Measurements from ENCODE around the gene ITPKC. TPM values are rescaled to one million over a fixed set of nuclear protein-coding genes. Genes with fewer than 3 reads are reported as not detected.

Gene ITPKC
- total and polyA plus RNA-seq, 10 of the 15 experiments (the other 5 are each of a cell fraction or from before 2014, with no cell fraction given): 0.03 to 6.4 (median 3.5) TPM

DNA sequence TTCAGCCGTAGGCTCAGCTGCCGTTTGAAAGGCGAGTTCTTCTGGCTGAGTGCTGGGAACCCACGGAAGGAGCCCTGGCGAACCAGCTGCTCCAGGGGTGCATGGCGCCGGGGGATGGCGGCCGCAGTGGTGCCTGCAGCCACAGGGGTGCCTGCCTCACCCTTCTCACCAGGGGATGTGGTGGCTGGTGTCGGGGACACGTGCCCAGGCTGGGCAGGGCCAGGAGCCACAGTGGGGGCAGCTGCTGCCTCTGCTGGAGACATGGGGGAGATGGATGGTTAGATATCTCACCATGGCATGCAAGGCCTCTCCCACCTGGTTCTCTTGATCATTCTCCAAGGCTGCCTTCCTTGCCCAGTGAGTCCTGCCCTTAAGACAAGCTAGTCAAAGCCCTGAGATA is 43.5 kb upstream of the ITPKC start:
- no peak for FAIRE-seq
- Histone ChIP-seq H3K79me2 (ENCODE audit: control insufficient read depth, insufficient read depth, low read length) (no peaks in the 10 kb centered on the region), H3K4me1 (ENCODE audit: control insufficient read depth, insufficient read depth, low read length) (no peaks in the 10 kb centered on the region), H3K4me2 (ENCODE audit: control insufficient read depth, insufficient read depth) (no peak overlapping the region), H3K9me3 (replicated peaks; ENCODE audit: control insufficient read depth, insufficient read depth, low read length) (peaks cover 5% of the 10 kb centered on the region; the same call in 2 of the 3 replicates), H3K4me3 (no peak overlapping the region), H3K9ac (ENCODE audit: control insufficient read depth, insufficient read depth, low read length) (no peak overlapping the region), H3K27ac (ENCODE audit: control insufficient read depth, insufficient read depth) (no peak overlapping the region), H4K20me1 (ENCODE audit: control insufficient read depth, insufficient read depth) (no peaks in the 10 kb centered on the region), H3K27me3 (replicated peaks in 1 of 2; ENCODE audit: control insufficient read depth in 2 of 2, insufficient read depth in 2 of 2, low read length in 1 of 2) (no peaks in the 10 kb centered on the region), H3K36me3 (ENCODE audit: control insufficient read depth in 2 of 2, insufficient read depth in 2 of 2, low read length in 1 of 2) (peaks cover 2 to 8% of the 10 kb centered on the region in 2 experiments; a peak in 2 of 4 replicates), H2AFZ (ENCODE audit: control insufficient read depth, low read depth, low read length) (no peak overlapping the region)
- CTCF ChIA-PET: no interaction called here
- WGBS (ENCODE audit: insufficient coverage, insufficient replicate concordance, low lambda C conversion rate, missing lambda C conversion rate): 81% methylated on average over 11 of the region's 11 CpGs
- intact Hi-C loops (cut with micrococcal nuclease; ENCODE audit: unreplicated experiment) (no loop called here), in situ Hi-C loops (cut with MboI) (no loop called here)
- RAD21 ChIA-PET (ENCODE audit: unreplicated experiment): no interaction called here
- SMC1A ChIA-PET (ENCODE audit: uncharacterized antibody, unreplicated experiment): no interaction called here
- no peak for DNase-seq (ENCODE audit: low read depth, low spot score)
- BruUV-seq (replicated peaks): no TSS peak
- no peak for ATAC-seq
- POLR2A ChIA-PET: interaction anchor here (0.5 kb wide), 1 partner anchor 221 kb away, joined by 7 read pairs; no protein-coding TSS in a partner anchor
- TF ChIP-seq BMI1 (IDR thresholded peaks at IDR 0.05; ENCODE audit: borderline replicate concordance) (no peak), ZSCAN29 (IDR thresholded peaks at IDR 0.05) (no peak), KLF5 (IDR thresholded peaks at IDR 0.05; ENCODE audit: partially characterized antibody) (no peak), TCF12 (IDR thresholded peaks at IDR 0.05; ENCODE audit: low read depth, low read length) (no peak), NBN (IDR thresholded peaks at IDR 0.05) (no peak)

- RAD21 ChIA-PET (ENCODE audit: unreplicated experiment): no interaction called here
- H3K4me3 ChIP-seq: no peak overlapping the region
- TF ChIP-seq ZBED1 (IDR thresholded peaks at IDR 0.05; ENCODE audit: borderline replicate concordance) (no peak), ZNF622 (IDR thresholded peaks at IDR 0.05) (no peak), NBN (IDR thresholded peaks at IDR 0.05) (no peak), TBL1XR1 (IDR thresholded peaks at IDR 0.05; ENCODE audit: low read depth, low read length) (no peak)
- TF ChIP-seq, protein P1, sequence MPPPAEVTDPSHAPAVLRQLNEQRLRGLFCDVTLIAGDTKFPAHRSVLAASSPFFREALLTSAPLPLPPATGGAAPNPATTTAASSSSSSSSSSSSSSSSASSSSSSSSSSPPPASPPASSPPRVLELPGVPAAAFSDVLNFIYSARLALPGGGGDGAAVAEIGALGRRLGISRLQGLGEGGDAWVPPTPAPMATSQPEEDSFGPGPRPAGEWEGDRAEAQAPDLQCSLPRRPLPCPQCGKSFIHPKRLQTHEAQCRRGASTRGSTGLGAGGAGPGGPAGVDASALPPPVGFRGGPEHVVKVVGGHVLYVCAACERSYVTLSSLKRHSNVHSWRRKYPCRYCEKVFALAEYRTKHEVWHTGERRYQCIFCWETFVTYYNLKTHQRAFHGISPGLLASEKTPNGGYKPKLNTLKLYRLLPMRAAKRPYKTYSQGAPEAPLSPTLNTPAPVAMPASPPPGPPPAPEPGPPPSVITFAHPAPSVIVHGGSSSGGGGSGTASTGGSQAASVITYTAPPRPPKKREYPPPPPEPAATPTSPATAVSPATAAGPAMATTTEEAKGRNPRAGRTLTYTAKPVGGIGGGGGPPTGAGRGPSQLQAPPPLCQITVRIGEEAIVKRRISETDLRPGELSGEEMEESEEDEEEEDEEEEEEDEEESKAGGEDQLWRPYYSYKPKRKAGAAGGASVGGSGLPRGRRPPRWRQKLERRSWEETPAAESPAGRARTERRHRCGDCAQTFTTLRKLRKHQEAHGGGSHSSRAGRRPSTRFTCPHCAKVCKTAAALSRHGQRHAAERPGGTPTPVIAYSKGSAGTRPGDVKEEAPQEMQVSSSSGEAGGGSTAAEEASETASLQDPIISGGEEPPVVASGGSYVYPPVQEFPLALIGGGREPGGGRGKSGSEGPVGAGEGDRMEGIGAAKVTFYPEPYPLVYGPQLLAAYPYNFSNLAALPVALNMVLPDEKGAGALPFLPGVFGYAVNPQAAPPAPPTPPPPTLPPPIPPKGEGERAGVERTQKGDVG (CRISPR knock-in tag; IDR thresholded peaks at IDR 0.05): no peak
- TF ChIP-seq, protein P2, sequence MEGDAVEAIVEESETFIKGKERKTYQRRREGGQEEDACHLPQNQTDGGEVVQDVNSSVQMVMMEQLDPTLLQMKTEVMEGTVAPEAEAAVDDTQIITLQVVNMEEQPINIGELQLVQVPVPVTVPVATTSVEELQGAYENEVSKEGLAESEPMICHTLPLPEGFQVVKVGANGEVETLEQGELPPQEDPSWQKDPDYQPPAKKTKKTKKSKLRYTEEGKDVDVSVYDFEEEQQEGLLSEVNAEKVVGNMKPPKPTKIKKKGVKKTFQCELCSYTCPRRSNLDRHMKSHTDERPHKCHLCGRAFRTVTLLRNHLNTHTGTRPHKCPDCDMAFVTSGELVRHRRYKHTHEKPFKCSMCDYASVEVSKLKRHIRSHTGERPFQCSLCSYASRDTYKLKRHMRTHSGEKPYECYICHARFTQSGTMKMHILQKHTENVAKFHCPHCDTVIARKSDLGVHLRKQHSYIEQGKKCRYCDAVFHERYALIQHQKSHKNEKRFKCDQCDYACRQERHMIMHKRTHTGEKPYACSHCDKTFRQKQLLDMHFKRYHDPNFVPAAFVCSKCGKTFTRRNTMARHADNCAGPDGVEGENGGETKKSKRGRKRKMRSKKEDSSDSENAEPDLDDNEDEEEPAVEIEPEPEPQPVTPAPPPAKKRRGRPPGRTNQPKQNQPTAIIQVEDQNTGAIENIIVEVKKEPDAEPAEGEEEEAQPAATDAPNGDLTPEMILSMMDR (IDR thresholded peaks at IDR 0.05 in 2 of 3, conservative IDR thresholded peaks at IDR 0.05 in 1 of 3; ENCODE audit: control insufficient read depth in 2 of 3, extremely low read depth in 1 of 3, insufficient read depth in 1 of 3, low read depth in 3 of 3, low read length in 3 of 3): no peak
- TF ChIP-seq, protein P3, sequence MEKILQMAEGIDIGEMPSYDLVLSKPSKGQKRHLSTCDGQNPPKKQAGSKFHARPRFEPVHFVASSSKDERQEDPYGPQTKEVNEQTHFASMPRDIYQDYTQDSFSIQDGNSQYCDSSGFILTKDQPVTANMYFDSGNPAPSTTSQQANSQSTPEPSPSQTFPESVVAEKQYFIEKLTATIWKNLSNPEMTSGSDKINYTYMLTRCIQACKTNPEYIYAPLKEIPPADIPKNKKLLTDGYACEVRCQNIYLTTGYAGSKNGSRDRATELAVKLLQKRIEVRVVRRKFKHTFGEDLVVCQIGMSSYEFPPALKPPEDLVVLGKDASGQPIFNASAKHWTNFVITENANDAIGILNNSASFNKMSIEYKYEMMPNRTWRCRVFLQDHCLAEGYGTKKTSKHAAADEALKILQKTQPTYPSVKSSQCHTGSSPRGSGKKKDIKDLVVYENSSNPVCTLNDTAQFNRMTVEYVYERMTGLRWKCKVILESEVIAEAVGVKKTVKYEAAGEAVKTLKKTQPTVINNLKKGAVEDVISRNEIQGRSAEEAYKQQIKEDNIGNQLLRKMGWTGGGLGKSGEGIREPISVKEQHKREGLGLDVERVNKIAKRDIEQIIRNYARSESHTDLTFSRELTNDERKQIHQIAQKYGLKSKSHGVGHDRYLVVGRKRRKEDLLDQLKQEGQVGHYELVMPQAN (conservative IDR thresholded peaks at IDR 0.05): no peak
Measured at GRCh38 chr19:40674291-40674690, 42.6 kb upstream of the ITPKC start.

More at GRCh38 chr19:40674291-40674690, 42.6 kb upstream of the ITPKC start:
- no peak overlapping the region for H2AFZ ChIP-seq (ENCODE audit: control insufficient read depth, low read depth, low read length)
- ChIA-PET SMC1A (ENCODE audit: uncharacterized antibody, unreplicated experiment) (no interaction called here), CTCF (no interaction called here), POLR2A (interaction anchor here (0.7 kb wide), 1 partner anchor 13 kb away, joined by 4 read pairs; no protein-coding TSS in a partner anchor)
- H3K9ac ChIP-seq (ENCODE audit: control insufficient read depth, insufficient read depth, low read length): no peak overlapping the region
- 69% methylated on average over 3 of the region's 3 CpGs for WGBS (ENCODE audit: insufficient coverage, insufficient replicate concordance, low lambda C conversion rate, missing lambda C conversion rate)
- DNase-seq (ENCODE audit: low read depth, low spot score) (no peak), FAIRE-seq (no peak), ATAC-seq (no peak)
- H3K27me3 ChIP-seq (replicated peaks in 1 of 2; ENCODE audit: control insufficient read depth in 2 of 2, insufficient read depth in 2 of 2, low read length in 1 of 2): no peaks in the 10 kb centered on the region
- H3K4me1 ChIP-seq (ENCODE audit: control insufficient read depth, insufficient read depth, low read length): no peaks in the 10 kb centered on the region
- intact Hi-C loops (cut with micrococcal nuclease; ENCODE audit: unreplicated experiment) (no loop called here), in situ Hi-C loops (cut with MboI) (no loop called here)
- no peak overlapping the region for H3K4me2 ChIP-seq (ENCODE audit: control insufficient read depth, insufficient read depth)
- H3K79me2 ChIP-seq (ENCODE audit: control insufficient read depth, insufficient read depth, low read length): no peaks in the 10 kb centered on the region
- H4K20me1 ChIP-seq (ENCODE audit: control insufficient read depth, insufficient read depth): no peaks in the 10 kb centered on the region
- H3K9me3 ChIP-seq (replicated peaks; ENCODE audit: control insufficient read depth, insufficient read depth, low read length): peaks cover 4% of the 10 kb centered on the region; the same call in 2 of the 3 replicates
- no peak overlapping the region for H3K27ac ChIP-seq (ENCODE audit: control insufficient read depth, insufficient read depth)
- peaks cover 2 to 4% of the 10 kb centered on the region in 2 experiments; a peak in 2 of 4 replicates for H3K36me3 ChIP-seq (ENCODE audit: control insufficient read depth in 2 of 2, insufficient read depth in 2 of 2, low read length in 1 of 2)
- no TSS peak for BruUV-seq (replicated peaks)

Measured in GM12878 (cell line).